ENCODE results near the gene FOXJ2.

DNA sequence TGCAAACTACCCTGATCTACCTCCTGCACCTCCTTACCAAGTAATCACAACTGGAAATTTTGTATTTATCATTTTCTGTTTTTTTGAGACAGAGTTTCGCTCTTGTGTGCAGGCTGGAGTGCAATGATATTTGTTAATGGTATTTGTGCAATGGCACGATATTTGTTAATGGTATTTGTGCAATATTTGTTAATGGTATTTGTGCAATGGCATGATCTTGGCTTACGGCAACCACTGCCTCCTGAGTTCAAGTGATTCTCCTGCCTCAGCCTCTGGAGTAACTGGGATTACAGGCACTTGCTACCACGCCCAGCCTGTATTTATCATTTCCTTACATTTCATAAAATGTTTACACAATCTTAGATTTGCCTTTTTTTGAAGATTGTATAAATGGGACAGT is 43.9 kb downstream of the FOXJ2 start:
- TF ChIP-seq CTCF (IDR thresholded peaks at IDR 0.05) (no peak), POLR2A (IDR thresholded peaks at IDR 0.05) (no peak)
